Measurements from ENCODE around the gene NHSL1. TPM values are rescaled to one million over a fixed set of nuclear protein-coding genes. Genes with fewer than 3 reads are reported as not detected.

The NHSL1 gene
- total and polyA plus RNA-seq, 2 donors (not counting 3 experiments of a cell fraction or from before 2014, with no cell fraction given): 24.8 to 55.0 TPM

- no peaks in the 10 kb centered on the region for H3K27me3 ChIP-seq (ENCODE audit: control insufficient read depth in 2 of 2, insufficient read depth in 2 of 2, low read length in 2 of 2)
- H3K36me3 ChIP-seq (ENCODE audit: control insufficient read depth in 2 of 2, extremely low read depth in 1 of 2, insufficient read depth in 2 of 2, low read length in 2 of 2): peaks cover 3% of the 10 kb centered on the region in 2 experiments
- POLR2A ChIA-PET: no interaction called here
- H3K9me1 ChIP-seq (replicated peaks; ENCODE audit: control insufficient read depth, extremely low read depth, insufficient read depth, low read length): no peaks in the 10 kb centered on the region
- no TSS peak for BruUV-seq (replicated peaks)
- DNase-seq (ENCODE audit: low read depth, low spot score) (no peak), FAIRE-seq (no peak)
- no peak overlapping the region for H3K4me2 ChIP-seq (ENCODE audit: insufficient read depth, low read length)
- no peak overlapping the region for H2AFZ ChIP-seq (ENCODE audit: low read depth, low read length)
- peaks cover 11% of the 10 kb centered on the region for H3K4me1 ChIP-seq (ENCODE audit: control insufficient read depth, extremely low read depth, insufficient read depth, low read length)
- H3K9ac ChIP-seq (replicated peaks; ENCODE audit: extremely low read depth, insufficient read depth, low read length): no peak overlapping the region
- intact Hi-C loops (cut with micrococcal nuclease): no loop called here
- H4K20me1 ChIP-seq (replicated peaks; ENCODE audit: control insufficient read depth, extremely low read depth, insufficient read depth, low read length): no peaks in the 10 kb centered on the region
- no peak overlapping the region for H3K27ac ChIP-seq (ENCODE audit: insufficient read depth, low read depth, low read length)
- H3K79me2 ChIP-seq (ENCODE audit: control insufficient read depth, insufficient read depth, low read length): peaks cover 4% of the 10 kb centered on the region
- H3K4me3 ChIP-seq (replicated peaks in 1 of 3; ENCODE audit: insufficient read depth in 1 of 3, low read depth in 1 of 3, low read length in 3 of 3): no peak overlapping the region
- no peaks in the 10 kb centered on the region for H3K9me3 ChIP-seq (replicated peaks; ENCODE audit: control insufficient read depth, insufficient read depth, low read length)
- dilution Hi-C loops (cut with MboI; ENCODE audit: extremely low pct_ligation_motif_present, low sequenced_read_pairs): no loop called here
- CTCF ChIA-PET: interaction anchor here (0.7 to 5.2 kb wide), 6 partner anchors 10 to 501 kb away, joined by 3 to 50 read pairs (median 3); partner anchors contain the start of gene SMIM28
- TF ChIP-seq EZH2 (IDR thresholded peaks at IDR 0.05; ENCODE audit: borderline replicate concordance, low read depth, low read length, severe bottlenecking): no peak
- TF ChIP-seq, protein P1, sequence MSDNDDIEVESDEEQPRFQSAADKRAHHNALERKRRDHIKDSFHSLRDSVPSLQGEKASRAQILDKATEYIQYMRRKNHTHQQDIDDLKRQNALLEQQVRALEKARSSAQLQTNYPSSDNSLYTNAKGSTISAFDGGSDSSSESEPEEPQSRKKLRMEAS (IDR thresholded peaks at IDR 0.05; ENCODE audit: insufficient read depth, insufficient read length): no peak
- TF ChIP-seq, protein P2, sequence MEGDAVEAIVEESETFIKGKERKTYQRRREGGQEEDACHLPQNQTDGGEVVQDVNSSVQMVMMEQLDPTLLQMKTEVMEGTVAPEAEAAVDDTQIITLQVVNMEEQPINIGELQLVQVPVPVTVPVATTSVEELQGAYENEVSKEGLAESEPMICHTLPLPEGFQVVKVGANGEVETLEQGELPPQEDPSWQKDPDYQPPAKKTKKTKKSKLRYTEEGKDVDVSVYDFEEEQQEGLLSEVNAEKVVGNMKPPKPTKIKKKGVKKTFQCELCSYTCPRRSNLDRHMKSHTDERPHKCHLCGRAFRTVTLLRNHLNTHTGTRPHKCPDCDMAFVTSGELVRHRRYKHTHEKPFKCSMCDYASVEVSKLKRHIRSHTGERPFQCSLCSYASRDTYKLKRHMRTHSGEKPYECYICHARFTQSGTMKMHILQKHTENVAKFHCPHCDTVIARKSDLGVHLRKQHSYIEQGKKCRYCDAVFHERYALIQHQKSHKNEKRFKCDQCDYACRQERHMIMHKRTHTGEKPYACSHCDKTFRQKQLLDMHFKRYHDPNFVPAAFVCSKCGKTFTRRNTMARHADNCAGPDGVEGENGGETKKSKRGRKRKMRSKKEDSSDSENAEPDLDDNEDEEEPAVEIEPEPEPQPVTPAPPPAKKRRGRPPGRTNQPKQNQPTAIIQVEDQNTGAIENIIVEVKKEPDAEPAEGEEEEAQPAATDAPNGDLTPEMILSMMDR (IDR thresholded peaks at IDR 0.05; ENCODE audit: extremely low read depth in 1 of 2, insufficient read depth in 1 of 2, low read depth in 1 of 2, low read length in 2 of 2): no peak
- TF ChIP-seq JUN (IDR thresholded peaks at IDR 0.05; ENCODE audit: borderline replicate concordance, insufficient read depth, insufficient read length, low read depth): no peak
- TF ChIP-seq POLR2AphosphoS5 (IDR thresholded peaks at IDR 0.05; ENCODE audit: insufficient read depth, low read depth, low read length): no peak
- TF ChIP-seq FOS (IDR thresholded peaks at IDR 0.05; ENCODE audit: borderline replicate concordance, insufficient read depth, low read length): no peak
- no peak for TF ChIP-seq GATA2 (IDR thresholded peaks at IDR 0.05; ENCODE audit: insufficient read depth, insufficient read length, low read depth, low read length)
- no peak for TF ChIP-seq MYC (IDR thresholded peaks at IDR 0.05; ENCODE audit: low read depth, low read length)
- TF ChIP-seq POLR2A (IDR thresholded peaks at IDR 0.05; ENCODE audit: low read depth, low read length): no peak
These were observed 97.1 kb downstream of the NHSL1 start for GRCh38 chr6:138401960-138402837.

Measured in endothelial cell of umbilical vein (primary cell).